ENCODE data around the gene ADAMTS20.
"Not testable (repeated sequence)": the region's sequence is repeated elsewhere in the genome, so short reads cannot be mapped to it uniquely, and the experiment has no call there.

Gene ADAMTS20

DNA sequence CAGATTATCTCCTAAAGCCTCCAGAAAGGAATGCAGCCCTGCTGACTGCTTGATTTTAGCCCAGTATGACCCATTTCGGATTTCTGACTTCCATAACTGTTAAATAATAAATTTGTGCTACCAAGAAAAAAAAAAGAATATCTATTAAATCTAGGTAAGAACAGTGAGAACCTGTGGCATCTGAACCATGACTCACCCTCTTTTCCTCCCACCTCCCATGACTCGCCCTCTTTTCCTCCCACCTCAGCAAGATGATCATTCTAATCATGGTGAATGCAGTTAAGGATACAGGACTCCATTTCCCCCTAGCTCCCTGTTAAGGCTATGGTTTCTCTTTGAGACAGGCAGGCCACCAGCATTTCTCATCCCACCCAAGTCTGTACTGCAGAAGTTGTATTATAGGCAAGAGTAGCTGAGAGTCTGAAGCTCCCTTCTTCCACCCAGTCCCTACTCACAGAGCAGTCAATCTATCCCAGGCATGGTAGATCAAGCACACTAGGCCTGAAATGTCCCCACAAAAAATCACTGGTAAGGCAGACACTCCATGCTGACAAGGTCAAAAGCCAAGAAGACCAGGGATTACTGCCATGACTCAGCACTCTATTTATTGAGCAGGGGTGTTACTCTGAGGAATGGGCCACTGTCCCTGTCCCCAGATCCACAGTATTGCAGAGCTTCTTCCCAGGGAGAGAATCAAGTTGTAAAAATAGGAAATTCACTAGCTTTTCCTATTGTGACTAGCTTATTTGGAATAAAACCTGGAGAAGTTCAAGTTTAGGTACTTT is 188.9 kb downstream of the ADAMTS20 start:
- DNase-seq (ENCODE audit: low read depth, low spot score), result no peak

GRCh38 chr12:43361031-43361710 is 190.8 kb downstream of the ADAMTS20 start:
- DNase-seq (ENCODE audit: low read depth, low spot score), result no peak

DNA sequence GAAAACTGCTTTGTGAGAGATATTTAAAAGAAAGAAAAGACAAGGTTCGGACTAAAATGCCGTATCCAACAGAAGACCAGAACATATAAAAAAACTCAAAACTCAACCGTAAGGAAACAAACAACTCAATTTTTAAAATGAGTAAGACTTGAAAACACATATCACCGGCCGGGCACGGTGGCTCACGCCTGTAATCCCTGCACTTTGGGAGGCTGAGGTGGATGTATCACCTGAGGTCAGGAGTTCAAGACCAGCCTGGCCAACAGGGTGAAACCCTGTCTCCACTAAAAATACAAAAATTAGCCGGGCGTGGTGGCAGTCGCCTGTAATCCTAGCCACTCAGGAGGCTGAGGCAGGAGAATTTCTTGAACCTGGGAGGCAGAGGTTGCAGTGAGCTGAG is 192.0 kb downstream of the ADAMTS20 start:
- not testable (repeated sequence) for DNase-seq (ENCODE audit: low read depth, low spot score)

DNA sequence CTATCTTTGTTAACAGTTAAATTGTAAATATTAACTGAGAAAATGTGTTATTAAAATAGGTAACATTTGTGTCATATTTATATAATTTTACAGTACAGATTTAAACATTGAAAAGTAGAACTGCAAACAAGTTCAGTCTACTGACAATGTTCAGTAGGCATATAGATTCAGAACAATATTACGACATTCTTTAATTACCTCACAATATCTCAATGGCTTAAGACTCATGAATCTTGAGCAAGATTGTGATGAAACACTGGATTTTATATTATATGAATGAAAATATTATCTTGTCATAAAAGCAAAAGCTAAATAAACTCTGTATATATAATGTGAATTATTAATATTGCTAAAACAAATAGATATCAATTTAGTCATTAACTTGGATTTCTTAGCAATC is 194.9 kb downstream of the ADAMTS20 start:
- DNase-seq (ENCODE audit: low read depth, low spot score), result no peak

GRCh38 chr12:43352001-43352400 is 200.0 kb downstream of the ADAMTS20 start:
- DNase-seq (ENCODE audit: low read depth, low spot score), result no peak

DNA sequence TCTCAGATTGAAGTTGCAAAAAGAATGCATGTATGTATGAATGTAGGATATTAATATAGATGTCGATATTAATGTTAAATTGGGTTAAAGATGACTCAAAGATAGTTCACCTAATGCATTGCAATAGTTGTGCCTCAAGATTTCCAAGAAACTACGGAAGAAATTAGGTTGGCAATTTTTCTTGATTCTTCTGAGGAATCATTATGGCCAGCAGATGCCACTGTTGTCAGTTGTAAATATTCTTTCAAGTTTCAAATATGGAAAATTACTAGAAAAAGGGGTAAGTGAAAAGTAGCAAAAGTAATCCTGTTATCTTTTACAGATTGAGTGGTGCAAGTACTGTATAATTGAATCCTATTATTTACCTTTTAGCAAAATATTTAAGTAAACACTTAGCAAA is 202.1 kb downstream of the ADAMTS20 start:
- no peak for DNase-seq (ENCODE audit: low read depth, low spot score)

DNA sequence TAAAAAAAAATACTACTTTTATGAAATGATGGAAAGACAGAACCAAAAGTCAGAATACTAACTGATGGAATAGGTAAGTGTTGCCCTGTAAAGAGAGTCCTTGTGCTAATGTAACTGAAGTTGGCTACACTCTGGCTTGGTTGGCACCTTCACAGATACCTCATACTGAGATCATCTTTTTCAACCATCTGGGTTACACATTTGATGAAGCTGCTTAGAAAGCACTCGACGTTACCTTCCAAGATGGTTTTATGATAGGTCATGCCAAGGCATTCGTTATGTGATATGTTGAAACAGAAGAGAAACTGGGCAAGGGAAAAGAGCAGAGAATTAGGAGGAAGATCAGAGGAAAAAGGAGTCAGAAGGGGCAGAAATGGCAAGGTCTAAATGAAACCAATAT is 203.8 kb downstream of the ADAMTS20 start:
- DNase-seq (ENCODE audit: low read depth, low spot score), result no peak

- no peak for DNase-seq (ENCODE audit: low read depth, low spot score)
These were observed 205.0 kb downstream of the ADAMTS20 start for GRCh38 chr12:43347026-43347425.

DNA sequence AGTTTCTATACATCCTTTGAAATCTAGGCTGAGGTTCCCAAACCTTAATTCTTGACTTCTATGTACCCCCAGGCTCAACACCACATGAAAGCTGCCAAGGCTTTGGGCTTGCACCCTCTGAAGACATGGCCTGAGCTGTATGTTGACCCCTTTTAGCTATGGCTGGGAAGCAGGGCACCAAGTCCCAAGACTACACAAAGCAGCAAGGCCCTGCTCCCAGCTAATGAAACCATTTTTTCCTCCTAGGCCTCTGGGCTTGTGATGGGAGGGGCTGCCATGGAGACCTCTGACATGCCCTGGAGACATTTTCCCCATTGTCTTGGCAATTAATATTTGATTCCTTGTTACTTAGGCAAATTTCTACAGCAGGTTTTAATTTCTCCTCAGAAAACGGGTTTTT is 207.0 kb downstream of the ADAMTS20 start:
- no peak for DNase-seq (ENCODE audit: low read depth, low spot score)

DNA sequence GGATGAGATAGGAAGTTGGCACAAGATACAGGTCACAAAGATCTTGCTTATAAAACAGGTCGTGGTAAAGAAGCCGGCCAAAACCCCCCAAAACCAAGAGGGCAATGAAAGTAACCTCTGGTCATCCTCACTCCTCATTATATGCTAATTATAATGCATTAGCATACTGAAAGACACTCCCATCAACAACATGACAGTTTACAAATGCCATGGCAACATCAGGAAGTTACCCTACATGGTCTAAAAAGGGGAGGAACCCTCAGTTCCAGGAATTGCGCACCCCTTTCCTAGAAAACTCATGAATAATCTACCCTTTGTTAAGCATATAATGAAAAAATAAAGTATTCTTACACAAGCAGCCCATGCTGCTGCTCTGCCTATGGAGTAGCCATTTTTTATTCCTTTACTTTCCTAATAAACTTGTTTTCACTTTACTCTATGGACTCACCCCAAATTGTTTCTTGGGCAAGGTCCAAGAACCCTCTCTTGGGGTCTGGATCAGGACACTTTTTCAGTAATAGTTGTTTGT is 210.2 kb downstream of the ADAMTS20 start:
- not testable (repeated sequence) for DNase-seq (ENCODE audit: low read depth, low spot score)

- no peak for DNase-seq (ENCODE audit: low read depth, low spot score)
These were observed 213.0 kb downstream of the ADAMTS20 start for GRCh38 chr12:43338848-43339526.

- DNase-seq (ENCODE audit: low read depth, low spot score), result no peak
These were observed 214.2 kb downstream of the ADAMTS20 start for GRCh38 chr12:43337571-43338444.

DNA sequence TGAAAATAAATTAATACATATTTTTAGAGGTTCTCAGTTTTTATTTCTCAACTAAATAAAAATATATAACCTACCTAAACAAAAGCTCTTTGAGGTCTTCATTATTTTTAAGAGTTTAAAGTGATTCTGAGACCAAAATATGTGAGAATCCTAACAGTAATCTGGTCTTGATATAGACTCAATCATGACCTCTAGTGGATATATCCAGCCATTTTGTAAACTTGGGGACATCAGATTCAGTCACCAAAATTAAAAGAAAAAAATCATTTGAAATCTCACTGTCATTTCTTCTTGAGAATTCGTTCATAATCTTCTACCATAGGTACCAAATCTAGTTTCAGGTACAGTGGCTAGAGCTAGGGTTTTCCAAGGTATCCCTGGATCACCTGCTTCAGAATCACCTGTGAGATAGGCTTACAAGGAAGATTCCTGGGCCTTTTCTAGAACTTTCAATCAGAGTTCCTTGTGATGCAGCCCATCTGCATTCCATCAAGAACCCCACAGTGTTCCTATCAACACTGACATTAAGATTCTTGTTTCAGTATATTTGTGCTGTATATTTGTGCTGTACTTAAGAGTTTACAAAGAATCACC is 214.9 kb downstream of the ADAMTS20 start:
- DNase-seq (ENCODE audit: low read depth, low spot score), result no peak

- no peak for DNase-seq (ENCODE audit: low read depth, low spot score)
These were observed 218.4 kb downstream of the ADAMTS20 start for GRCh38 chr12:43333644-43334043.

DNA sequence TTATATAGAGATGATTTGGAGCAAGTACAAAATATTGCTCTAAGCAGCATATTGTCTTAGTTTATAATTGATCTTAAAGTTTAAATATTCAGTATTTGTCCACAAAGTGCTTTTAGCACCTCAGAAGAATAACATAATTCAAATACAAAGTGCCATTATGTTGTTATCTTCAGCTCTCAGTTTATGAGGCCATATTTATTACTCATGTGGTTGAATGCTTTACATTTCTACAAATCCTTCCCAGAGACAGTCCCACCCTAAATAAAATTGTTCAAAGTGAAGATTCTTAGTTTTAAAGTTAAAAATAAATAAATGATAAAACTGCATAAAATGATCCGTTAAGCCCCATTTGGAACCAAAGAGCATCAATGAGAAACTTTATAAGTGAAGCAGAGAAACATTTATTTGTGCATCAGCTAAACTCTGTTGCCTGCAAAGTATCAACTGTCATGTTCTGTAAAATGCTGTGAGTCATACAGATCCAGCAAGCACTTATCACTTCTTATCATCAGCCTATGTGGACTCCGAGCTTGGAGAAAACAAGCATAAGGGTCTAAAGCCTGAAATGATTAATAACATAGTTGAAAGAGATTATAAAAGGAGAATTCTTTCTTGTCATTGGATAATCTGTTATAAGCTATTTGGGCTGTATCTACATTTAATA is 218.9 kb downstream of the ADAMTS20 start:
- DNase-seq (ENCODE audit: low read depth, low spot score), result no peak

GRCh38 chr12:43331935-43332334 is 220.1 kb downstream of the ADAMTS20 start:
- DNase-seq (ENCODE audit: low read depth, low spot score), result no peak

GRCh38 chr12:43329375-43329774 is 222.6 kb downstream of the ADAMTS20 start:
- DNase-seq (ENCODE audit: low read depth, low spot score), result no peak

DNA sequence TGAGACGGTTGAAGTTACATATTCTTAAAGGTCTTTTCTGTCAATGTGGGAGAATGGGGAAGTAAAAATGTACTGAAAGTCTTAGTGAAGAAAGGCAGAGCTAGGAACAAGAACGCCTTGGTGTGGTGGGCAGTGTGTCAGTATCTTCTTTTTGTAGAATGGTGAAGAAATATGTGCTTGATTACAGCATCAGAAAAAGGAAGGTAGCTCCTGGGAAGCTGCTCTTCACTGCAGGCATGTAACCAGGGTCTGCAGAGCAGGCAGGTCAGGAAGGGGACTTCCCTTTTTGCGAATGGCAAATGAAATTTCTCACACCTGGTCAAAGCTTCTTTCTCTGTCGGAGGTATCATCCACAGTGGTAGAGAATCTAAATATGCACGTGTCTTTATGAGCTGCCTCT is 226.2 kb downstream of the ADAMTS20 start:
- no peak for DNase-seq (ENCODE audit: low read depth, low spot score)

DNA sequence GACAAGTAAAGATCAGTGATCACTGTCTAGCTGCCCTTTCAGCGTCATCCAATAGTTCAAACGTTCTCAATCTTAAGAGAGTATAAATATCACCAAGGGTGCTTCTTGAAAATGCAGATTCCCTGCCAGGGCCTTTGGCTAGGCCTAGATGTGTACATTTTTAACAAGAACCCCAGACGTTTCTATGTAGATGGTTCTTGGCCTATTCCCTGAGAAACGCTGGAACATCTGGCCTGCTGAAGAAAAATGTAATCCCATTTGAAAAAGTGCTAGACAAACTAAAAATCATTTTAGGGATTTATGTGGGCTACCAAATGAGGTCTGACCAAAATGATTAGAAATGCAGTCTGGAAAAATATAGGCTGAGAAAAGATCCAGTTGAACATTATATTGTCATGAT is 231.7 kb downstream of the ADAMTS20 start:
- no peak for DNase-seq (ENCODE audit: low read depth, low spot score)

DNA sequence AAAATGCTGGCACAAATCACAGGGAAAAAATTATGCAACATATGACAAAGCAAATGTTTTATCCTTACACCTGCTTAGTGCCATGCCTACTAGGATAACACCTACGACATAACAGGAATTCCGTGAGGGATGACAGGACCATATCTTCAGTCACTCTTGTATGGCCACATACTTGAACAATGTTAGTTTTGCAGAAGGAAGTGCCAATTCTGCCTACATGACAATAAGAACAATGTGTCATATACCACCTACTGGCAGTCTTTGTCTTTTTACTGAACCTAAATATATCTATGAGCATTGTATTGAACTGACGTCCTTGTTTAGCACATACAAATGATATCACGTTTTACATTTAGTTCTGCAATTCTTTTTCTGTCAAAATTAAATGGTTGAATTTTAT is 234.0 kb downstream of the ADAMTS20 start:
- no peak for DNase-seq (ENCODE audit: low read depth, low spot score)

- DNase-seq (ENCODE audit: low read depth, low spot score), result no peak
These were observed 234.8 kb downstream of the ADAMTS20 start for GRCh38 chr12:43317156-43317555.
